HG03565 (cell line): Measurements from ENCODE around the gene QSOX2.

Experiments used
- ATAC-seq: cut with Tn5 transposase; IDR thresholded peaks from one replicate; pipeline ENCODE4 v1.9.1; 2021; ENCODE audit warnings: mild to moderate bottlenecking, moderate library complexity; ENCODE audit not compliant: unreplicated experiment

QSOX2 gene

DNA sequence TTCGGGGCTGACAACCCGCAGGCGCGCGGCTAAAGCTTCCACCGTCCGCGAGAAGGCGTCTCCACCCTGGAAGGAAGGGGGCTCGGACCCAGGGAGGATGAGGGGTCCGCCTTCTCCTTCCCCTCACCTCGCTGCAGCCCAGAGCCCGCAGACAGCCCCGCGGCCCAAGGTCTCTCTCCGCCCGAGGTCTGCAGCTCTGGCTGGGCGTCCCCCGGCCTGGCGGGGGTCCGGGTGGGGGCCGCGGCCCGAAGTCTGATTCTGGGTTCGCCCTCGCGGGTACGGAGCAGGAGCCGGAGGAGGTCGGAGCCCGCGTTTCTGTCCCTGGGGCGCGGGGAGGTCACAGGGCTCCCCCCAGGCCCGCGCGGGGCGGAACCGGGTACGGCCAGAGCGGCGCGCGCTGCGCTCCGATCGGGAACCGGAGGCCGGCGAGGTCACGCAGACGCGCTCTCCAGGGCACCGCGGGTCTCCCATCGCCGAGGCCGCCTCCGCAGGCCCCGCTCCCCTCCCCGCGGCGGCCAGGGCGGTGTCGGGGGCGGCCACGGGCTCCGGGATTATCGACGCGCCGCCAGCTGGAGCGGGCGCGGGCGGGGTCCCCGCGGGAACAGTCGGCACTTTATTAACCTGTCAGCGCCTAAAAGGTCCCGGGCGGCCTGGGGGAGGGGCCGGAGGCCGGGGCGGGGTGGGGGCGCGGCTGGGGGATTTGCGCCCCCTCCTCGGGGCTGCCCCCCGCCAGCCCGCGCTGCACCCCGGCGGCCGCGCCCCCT lies 52.3 kb downstream of the QSOX2 start:
- ATAC-seq: no peak

DNA sequence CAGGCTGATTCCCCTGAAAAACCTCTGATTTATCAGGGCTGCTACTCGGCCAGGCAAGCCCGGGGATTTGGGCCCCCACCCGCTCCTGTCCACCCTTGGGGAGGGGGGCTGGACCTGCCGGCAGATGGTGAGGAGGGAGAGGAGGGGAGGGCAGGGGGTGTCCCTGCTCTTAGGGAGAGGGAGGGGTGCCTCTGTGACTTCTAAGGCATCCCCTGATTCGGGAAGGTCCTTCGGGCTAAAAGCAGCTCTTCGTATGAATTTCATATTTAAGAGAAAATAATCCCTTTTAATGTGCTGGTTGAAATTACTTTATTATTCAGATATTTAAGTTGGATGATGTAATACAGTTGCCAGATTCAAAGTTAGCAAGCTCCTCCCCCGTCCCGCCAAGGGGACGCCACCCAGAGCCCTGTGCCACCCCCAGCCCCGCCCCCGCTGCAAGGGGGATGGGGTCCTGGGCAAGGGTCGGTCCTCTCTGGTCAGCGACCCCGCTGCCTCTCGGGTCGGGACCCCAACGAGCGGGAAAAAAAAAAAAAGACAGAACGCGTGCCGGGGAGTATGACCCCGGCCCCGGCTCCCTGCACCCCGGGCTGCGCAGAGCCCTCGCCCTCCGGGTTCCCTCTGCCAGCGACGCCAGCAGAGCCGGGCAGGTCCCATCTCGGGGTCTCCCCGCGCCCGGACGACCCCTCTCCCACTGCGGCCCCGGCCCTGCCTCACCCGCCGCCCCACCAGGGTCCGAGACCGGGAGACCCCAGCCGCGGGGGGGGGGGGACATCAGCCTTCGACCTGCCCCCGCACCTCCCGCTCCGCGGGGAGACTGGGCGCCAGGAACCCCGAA lies 53.1 kb downstream of the QSOX2 start:
- ATAC-seq: no peak

DNA sequence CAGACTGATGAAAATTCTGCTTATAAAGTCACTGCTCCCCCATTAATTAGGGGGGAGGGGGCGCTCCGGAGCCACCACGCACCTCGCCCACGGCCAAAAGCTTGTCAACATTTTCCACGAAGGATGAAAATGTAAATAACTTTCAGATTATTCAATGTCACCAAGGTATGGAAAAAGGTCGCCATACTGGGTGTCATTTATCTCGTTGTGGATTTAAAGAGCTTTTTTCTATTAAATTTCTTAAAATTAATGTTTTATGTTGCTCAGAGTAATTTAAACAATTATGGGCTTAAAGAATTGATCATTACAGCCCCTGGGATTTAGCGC lies 53.7 kb downstream of the QSOX2 start:
- ATAC-seq: no peak

DNA sequence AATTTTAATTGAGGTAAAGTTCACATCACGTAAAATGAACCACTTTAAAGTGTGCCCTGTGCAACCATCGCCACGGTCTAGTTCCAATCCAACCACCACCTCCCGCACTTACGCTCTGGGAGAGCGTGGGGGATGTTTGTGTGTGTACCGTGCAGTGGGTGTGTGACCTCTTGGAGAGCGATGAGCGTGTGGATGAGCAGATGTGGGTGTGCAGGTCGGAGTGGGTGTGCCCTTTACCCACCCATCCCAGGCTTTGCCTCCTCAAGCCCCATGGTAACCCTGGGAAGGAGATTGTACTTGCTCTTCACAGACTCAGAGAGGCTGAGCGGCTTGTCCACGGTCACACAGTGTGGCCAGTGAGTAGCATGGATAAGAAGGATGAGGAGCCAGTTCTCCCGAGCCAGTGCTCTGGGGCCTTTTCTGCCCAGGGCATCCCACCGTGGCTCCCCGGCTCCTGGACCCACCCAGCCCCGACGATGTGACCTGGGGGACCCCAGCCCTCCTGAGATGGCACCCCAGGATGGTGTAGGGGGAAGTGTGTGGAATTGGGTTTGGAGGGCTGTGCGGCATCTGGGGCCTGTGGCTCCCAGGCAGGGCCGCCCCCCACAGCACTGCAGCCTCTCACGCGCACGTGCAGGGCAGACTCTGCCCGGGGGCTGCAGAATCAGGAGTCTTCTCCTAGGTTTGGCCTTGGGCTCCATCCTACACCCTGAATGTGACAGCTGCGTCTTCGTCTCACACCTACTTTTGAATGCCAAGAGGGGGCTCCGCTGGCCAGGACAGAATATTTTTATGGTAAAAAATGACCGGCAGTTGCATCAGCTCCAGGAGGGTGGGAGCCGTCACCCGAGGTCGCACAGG lies 54.3 kb downstream of the QSOX2 start:
- no peak for ATAC-seq

DNA sequence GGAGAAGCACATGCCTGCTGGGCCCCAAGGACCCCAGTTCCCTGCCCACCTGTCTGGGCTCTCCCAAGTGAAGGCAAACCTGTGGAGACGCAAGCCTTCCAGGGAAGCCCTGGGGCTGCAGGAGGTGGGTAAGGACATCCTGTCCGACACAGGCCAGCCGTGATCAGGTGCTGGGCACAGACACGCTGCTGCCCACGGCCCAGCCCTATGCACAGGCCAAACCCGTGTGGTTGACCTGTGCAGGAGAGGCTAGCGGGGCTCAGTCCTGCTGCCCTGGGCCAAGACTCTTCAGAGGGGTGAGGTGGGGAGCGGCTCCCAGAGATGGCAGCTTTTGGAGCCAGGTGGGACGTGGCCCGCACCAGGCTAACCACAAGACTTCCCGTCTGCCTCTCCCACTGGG lies 55.0 kb downstream of the QSOX2 start:
- no peak for ATAC-seq

DNA sequence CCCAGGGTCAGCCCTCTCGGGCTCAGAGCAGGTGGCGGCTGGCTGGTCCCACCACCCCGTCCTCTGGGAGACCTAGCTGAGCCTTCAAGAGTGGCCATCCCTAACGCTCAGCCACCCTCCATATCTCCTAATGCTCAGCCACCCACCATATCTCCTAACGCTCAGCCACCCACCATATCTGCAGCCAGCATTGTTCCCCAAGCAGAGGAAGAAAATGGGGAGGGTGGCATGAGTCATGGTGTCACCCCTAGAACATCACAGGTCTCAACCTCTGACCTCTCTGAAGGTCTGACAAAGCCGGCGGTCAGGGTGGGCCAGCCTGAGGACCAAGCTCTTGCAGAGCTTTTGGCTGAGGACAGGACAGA lies 55.4 kb downstream of the QSOX2 start:
- ATAC-seq: no peak

DNA sequence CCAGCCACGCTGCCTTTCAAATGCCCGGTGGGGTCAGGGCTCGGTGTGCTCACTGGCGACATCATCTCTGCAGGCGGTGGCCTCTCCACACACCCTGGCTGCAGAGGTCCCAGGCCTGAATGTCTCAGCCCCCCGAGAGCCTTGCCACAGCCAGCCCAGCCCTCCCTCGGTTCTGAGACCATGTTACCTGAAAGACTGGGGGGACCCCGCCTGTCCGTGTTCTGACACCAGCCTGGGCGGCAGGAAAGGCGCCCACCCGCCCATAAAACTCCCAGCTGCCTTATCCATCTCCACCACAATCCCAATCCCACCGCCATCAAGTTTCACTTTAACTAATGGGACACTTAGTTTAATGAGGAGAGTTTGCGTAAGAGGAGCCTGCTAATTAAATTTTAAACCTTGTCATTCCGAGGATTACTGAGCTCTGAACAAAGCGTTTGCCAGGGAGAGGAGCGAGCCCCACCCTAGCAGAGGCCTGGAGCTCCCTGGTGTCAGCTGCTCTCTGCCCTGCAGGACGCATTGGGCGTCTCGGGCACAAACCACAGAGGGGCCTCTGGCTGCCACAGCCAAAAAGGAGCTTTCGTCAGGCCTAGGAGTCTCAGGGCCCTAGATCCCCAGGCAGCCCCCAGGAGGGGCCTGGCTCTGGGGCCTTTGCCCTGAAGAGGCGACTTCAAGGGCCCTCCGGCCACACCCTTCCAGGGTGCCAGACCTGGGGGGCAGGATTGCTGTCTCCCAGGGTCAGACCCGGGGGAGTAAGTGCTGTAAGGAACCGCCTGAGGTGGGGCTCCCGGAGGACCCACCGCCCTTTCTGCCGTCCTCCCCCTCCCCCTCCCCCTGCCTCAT lies 56.0 kb downstream of the QSOX2 start:
- no peak for ATAC-seq

DNA sequence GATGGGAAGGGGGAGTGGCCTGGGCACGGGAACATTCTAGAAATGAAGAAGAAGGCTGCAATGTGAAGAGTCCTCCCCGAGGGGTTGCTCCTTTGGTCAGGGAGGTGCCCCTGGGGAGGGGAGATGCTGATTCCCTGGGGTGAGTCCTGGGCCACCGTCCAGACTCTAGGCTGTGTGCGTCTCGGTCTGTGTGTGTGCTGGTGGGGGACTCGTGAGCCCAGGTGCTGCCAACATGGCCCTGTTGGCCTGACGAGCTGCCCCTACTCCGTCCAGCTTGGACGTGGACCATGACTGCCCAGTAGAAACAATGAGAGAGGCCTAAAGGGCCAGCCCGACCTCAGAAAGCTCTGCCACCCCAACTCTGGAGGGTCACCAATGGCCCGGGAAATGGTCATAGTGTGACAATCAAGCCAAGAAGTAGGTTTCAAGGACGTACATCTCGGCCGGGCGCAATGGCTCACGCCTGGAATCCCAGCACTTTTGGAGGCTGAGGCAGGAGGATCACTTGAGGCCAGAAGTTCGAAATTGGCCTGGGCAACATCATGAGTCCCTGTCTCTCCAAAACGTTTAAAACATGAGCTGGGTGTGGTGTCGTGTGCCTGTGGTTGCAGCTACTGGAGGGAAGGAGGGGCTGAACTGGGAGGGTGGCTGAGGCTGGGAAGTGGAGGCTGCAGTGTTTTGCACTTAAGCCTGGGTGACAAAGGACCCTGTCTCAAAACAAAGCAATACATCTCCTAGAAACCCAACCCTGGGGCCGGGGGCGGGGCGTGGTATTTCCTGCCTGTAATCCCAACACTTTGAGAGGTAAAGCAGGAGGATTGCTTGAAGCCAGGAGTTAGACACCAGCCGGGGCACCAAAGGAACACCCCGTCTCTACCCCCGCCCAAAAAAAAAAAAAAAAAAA lies 57.7 kb downstream of the QSOX2 start:
- ATAC-seq: no peak

DNA sequence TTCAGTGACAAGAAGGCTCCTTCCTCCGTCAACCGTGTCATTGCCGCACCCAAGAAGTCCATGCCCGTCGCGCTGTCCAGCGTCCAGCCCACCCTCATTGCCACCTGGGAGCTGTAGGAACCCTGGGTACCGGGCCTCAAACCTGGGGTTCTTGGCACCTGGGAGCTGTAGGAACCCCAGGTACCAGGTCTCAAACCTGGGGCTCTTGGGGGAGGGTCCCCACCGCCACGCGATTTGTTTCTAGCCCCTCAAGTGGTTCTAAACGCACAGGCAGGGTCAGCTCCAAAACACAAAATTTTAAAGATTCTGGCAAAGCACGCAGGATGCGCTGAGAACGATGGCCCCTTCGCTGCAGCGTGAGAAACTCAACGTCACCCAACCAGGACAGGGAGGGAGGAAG lies 58.4 kb downstream of the QSOX2 start:
- ATAC-seq: no peak

DNA sequence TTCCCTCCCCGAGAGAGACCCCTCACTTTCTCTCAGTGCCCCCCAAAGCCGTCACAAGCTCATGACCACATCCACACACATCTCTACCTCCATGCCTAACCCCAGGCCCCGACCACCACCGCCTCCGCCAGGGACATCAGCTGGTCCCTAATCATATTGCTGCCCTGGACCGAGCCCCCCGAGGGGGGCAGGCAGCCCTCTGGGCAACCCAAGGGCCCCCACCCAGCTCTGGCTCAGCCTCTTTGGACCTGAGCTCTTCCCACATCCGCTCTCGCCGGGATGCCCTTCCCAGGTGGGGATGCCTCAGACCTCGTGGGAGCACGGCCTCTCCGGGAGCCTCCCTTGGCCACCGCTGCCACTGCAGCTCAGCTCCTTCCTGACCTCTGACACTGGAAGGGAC lies 59.2 kb downstream of the QSOX2 start:
- ATAC-seq: no peak

DNA sequence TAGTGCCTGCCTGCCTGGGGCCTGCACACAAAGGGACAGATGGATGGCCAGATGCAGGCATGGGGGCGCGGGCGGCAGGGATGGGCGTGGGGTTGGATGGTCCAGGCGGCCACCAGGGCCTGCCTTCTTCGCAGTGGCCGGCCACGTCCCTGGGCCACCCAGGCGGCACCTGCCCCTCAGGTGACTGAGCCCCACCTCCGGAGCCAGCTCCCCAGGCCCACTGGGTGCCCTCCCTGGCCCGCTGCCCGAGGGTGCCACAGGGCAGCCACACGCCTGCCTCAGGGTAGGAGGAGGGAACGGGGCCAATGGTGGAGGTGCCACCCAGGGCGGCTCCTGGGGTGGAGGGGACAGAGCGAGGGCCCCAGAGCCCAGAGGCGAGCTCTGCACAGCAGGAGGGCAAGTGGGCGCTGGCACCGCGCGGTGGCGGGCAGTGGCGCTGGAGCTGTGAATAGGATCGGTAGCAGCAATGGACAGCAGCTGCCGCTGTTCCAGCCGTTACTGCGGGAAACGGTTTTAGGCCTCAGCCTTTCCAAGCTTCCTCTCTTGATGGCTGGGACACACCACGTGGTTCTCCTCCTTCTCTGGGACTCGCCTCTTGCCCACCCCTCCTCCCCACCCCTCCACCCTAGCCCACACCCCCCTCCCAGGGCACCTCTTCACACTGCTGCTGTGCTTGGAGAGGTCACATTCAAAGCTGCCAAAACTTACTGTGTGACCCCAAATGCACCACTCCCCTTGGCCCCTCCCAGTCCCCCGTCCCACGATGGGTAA lies 59.8 kb downstream of the QSOX2 start:
- ATAC-seq: no peak

DNA sequence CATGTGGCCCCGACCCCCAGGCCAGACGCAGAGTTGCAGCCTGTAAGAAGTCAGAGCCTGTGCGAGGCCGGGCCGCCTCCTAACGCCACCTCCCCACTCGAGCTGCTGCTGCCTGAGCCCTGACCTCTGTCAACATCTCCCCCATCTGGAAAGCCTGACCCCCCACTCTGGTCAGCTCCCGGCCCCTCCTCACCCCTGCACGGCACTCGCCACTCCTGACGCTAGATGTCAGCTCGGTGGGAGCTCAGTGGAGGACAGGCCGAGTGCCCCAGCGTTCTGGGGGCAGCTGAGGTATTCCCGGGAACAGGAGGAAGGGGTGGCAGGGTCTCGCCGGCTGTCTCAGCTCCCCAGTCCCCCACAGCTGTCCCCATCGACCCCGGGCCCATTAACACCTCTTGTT lies 60.5 kb downstream of the QSOX2 start:
- no peak for ATAC-seq

DNA sequence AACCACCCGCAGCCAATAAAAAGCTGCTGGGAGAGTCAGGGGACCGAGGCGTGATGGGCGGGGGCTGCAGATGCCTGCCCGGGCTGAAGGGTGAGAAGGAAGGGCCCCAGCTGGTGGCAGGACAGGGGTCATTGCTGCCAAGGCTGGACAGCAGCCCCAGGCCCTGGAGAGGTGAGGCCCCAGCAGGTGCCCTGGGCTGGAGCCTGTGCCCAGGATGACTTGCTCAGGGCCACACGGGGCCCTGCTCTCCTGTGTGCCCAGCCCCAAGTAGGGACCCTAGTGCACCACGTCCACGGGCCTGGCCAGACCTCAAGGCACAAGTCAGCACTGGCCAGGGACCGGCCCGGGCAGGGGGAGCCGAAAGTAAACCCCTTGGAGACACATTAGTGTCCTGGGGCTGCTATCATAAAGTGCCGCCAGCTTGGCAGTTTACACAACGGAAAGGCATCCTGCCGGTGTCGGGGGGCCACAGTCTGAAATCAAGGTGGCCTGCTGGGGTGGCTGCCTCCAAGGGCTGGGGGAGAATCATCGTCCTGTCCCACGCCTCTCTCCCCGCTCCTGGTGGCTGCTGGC lies 62.7 kb downstream of the QSOX2 start:
- no peak for ATAC-seq

DNA sequence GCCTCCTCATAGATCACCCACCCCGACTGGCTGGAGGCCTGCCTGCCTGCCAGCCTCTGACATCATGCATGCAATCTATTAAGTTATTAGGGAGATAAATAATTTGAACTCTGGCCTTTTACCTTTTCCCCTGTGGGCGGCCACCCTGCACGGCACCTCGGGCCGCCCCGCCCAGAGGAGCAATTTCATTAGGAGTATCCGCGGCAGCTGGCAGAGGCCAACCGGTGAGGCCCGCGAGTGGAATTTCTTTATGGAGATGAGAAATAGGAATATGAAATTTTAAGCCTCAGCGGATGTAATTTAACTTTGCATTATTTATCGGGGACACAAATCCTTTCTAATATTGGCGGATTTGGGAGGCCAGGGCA lies 63.2 kb downstream of the QSOX2 start:
- ATAC-seq: no peak

DNA sequence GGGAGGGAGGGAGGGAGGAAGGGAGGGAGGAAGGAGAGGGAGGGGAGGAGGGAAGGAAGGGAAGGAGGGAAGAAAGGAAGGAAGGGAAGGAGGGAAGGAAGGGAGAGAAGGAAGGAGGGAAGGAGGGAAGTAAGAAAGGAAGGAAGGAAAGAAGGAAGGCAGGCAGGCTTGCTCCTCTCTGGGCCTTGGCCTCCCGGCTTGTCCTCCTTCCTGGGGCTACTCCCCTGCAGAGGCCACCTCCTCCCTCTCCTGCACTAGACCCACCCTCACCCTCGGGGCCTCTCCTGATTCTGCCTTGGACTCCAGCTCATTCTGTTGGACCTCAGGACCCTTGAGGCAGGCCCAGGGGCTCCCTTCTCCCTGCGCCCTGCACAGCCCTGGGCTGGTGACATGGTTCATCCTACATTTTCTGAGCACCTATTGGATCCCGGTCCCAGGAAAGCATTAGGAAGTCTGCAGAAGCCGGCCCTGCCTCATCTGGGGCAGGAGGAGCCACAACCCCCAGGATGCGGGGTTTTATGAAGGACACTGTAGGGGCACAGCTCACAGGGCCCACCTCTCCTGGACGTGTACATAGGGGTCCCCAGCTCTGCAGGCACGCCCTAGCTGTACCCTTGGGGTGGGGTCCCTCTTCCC lies 63.7 kb downstream of the QSOX2 start:
- no peak for ATAC-seq

DNA sequence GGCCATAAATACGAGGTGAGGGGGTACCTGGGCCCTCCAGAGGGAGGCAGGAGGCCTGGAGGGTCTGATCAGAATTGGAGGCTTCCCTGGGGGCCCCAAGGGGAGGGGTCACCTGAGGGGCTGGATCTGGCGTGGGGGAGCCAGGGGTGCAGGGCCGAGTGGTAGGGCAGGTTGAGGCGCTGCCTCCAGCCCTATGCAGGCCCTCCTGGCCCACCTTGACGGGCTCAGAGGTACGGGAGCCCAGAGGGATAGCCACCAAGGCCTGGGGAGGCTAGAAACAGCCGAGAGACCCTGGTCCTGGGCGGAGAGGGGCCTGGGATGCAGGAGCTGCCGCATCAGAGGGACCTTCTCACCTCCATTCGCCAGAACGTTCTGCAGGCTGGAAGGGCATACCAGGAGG lies 65.0 kb downstream of the QSOX2 start:
- ATAC-seq: no peak

DNA sequence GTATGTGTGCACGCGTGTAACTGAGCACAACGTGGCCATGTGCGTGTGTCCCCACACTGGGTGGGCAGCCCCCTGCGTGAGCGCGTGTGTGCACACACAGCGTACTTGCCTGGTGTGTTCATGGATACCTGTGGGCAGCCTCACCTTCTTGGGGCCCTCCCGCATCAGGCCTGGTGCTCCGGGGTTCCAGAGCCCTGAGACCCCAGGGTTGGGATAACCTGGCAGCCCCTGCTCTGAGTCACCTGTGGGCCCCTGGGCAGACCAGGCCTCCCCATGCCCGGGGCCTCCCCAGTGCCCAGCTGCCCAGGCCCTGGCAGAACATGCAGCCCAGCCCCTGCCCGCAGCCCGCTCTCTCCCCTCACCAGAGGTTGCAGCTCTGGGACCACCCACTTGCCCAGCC lies 65.9 kb downstream of the QSOX2 start:
- no peak for ATAC-seq

DNA sequence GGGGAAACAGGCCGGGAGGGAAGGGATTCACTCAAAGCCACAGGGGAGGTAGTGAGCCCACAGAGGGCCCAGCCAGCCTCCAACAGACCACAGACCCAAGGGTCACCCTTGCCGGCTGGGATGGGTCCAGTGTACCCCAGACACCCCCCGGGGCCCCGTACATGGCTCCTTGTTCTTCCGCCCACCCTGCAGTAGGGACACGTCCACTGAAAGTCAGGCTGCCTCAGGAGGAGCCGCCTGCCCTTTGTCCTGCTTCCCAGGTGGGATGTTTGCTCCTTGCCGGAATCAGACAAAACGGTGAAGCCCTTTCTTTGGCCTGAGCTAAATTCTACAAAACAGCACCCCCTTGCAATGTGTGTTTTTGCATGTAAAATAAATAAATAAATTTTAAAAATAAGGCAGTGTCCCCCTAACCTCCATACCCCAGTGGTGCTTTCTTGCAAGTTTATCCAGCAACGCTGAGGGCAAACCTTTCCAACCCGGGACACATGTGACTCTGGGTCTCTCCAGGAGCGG lies 66.5 kb downstream of the QSOX2 start:
- ATAC-seq: no peak
